MCF 10A (cell line): ENCODE measurements around the gene TBC1D24. TPM values are rescaled to one million over a fixed set of nuclear protein-coding genes. Genes with fewer than 3 reads are reported as not detected.

Experiments used
- BruUV-seq: library from RNA; stranded (reverse); fragments of 400-500 nt; replicated peaks from 2 replicates; lab custom pipeline; 2021; lab: Mats Ljungman, UMichigan
- CTCF ChIA-PET: fragments of 300-600 bp; sonication (Branson Sonifier 250); formaldehyde crosslinking; extraction: SDS; loops from one replicate; lab custom pipeline; 2021; ENCODE audit warnings: antibody characterized with exemption, inconsistent platforms; lab: Yijun Ruan, JAX
- POLR2A ChIA-PET: fragments of 300-600, 350-650 bp; sonication (Branson Sonifier 250); formaldehyde crosslinking; extraction: SDS; loops from one replicate; lab custom pipeline; 2020; ENCODE audit warnings: antibody characterized with exemption, inconsistent platforms; lab: Yijun Ruan, JAX
- DNase-seq: peaks from one replicate; pipeline ENCODE4 v3.0.0-alpha.2; 2018; ENCODE audit not compliant: unreplicated experiment
- H3K27ac Mint-ChIP-seq: one replicate; pipeline ENCODE4 v1.8.0; 2022; ENCODE audit warnings: mild to moderate bottlenecking, low read depth, mixed read lengths; ENCODE audit not compliant: unreplicated experiment
- H3K27me3 Mint-ChIP-seq: one replicate; pipeline ENCODE4 v1.8.0; 2022; ENCODE audit warnings: mixed read lengths; ENCODE audit not compliant: insufficient read depth, unreplicated experiment
- H3K36me3 Mint-ChIP-seq: one replicate; pipeline ENCODE4 v1.8.0; 2022; ENCODE audit warnings: mild to moderate bottlenecking, moderate library complexity, mixed read lengths; ENCODE audit not compliant: insufficient read depth, unreplicated experiment
- H3K4me1 Mint-ChIP-seq: one replicate; pipeline ENCODE4 v1.8.0; 2022; ENCODE audit warnings: mixed read lengths; ENCODE audit not compliant: insufficient read depth, unreplicated experiment
- H3K4me3 Mint-ChIP-seq: one replicate; pipeline ENCODE4 v1.8.0; 2022; ENCODE audit warnings: mild to moderate bottlenecking, moderate library complexity, mixed read lengths; ENCODE audit not compliant: unreplicated experiment
- H3K9me3 Mint-ChIP-seq: one replicate; pipeline ENCODE4 v1.8.0; 2022; ENCODE audit warnings: mixed read lengths; ENCODE audit not compliant: unreplicated experiment
- intact Hi-C: fragments of 100-400 bp; cut with micrococcal nuclease; formaldehyde crosslinking; loops from 2 replicates; pipeline ENCODE4 v1.14.1; 2022
- total RNA-seq: library from RNA; stranded (reverse); gene quantifications from 2 replicates; pipeline ENCODE4 v1.2.3, GENCODE V29; 2022
- TF ChIP-seq, protein P1 (sequence below): fragments of 200-600 bp; IDR thresholded peaks from one replicate; pipeline ENCODE4 v1.8.0; 2022; ENCODE audit warnings: antibody characterized with exemption, mild to moderate bottlenecking; ENCODE audit not compliant: unreplicated experiment

The TBC1D24 gene
- total RNA-seq, 1 experiment from 2014 or later: 8.1 TPM

DNA sequence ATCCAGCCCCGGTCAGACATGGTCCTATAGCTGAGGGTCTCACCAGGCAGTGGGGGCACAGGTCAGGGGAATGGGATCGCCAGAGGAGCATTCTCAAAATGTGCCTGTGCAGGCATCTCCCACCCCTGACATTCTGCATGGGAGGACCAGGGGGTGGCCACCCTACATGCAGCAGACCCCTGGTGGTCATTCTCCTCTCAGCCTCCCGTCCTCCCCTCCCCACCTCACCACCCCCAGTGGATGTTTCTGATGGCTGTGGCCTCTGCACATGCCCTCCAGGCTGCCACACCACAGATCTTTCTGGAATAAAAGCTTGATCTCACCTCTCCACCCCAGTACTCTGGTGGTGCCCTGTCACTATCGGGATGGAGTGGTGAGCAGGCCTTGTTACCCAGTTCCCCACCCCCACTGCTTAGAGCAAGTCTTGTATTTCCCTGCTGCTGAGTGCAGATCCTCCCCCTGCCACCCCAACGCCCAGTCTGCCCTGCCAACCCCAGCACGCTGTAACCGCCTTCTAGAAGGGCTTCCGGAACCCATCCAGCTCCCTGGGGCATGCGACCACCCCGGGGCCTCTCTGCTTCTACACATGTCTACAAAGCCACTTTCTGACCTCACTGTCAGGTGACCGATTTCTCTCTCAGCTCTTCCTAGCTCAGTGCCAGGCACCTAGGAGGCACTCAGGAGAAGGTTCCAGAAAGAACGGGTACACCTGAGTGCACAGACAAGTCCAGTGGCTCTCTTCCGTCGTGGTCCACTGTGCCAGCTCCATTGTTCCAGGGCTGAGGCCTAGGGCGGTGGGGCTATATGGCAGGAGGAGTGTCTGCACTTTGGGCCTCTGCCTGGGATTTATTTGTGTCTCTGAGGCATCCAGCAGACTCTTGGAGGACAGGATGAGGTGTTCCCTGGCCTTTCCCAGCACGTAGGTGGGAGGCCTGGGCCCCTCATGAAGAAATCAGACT, 9.3 kb downstream of the TBC1D24 start:
- no peak for DNase-seq
- POLR2A ChIA-PET: interaction anchor here (0.6 to 1.1 kb wide), 2 partner anchors 15 to 36 kb away, joined by 3 read pairs; no protein-coding TSS in a partner anchor
- no TSS peak for BruUV-seq
- TF ChIP-seq, protein P1, sequence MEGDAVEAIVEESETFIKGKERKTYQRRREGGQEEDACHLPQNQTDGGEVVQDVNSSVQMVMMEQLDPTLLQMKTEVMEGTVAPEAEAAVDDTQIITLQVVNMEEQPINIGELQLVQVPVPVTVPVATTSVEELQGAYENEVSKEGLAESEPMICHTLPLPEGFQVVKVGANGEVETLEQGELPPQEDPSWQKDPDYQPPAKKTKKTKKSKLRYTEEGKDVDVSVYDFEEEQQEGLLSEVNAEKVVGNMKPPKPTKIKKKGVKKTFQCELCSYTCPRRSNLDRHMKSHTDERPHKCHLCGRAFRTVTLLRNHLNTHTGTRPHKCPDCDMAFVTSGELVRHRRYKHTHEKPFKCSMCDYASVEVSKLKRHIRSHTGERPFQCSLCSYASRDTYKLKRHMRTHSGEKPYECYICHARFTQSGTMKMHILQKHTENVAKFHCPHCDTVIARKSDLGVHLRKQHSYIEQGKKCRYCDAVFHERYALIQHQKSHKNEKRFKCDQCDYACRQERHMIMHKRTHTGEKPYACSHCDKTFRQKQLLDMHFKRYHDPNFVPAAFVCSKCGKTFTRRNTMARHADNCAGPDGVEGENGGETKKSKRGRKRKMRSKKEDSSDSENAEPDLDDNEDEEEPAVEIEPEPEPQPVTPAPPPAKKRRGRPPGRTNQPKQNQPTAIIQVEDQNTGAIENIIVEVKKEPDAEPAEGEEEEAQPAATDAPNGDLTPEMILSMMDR: no peak
- Mint-ChIP-seq H3K4me3 (no peak overlapping the region), H3K4me1 (peaks cover 4% of the 10 kb centered on the region), H3K27me3 (no peaks in the 10 kb centered on the region), H3K27ac (no peak overlapping the region), H3K36me3 (peaks cover 4% of the 10 kb centered on the region), H3K9me3 (no peaks in the 10 kb centered on the region)
- CTCF ChIA-PET: interaction anchor here (0.6 to 2.3 kb wide), 5 partner anchors 9 to 144 kb away, joined by 3 to 4 read pairs (median 4); partner anchors contain the start of gene ABCA3
- intact Hi-C loops: no loop called here

- Mint-ChIP-seq H3K27me3 (no peaks in the 10 kb centered on the region), H3K27ac (no peak overlapping the region), H3K4me1 (peaks cover 4% of the 10 kb centered on the region), H3K4me3 (no peak overlapping the region), H3K9me3 (no peaks in the 10 kb centered on the region), H3K36me3 (peaks cover 4% of the 10 kb centered on the region)
- TF ChIP-seq, protein P1: no peak
- intact Hi-C loops: no loop called here
- ChIA-PET CTCF (interaction anchor here (0.6 to 2.3 kb wide), 3 partner anchors 9 to 145 kb away, joined by 3 to 4 read pairs (median 3); partner anchors contain the start of gene ABCA3), POLR2A (interaction anchor here (0.6 kb wide), 1 partner anchor 16 kb away, joined by 3 read pairs; no protein-coding TSS in a partner anchor)
- BruUV-seq: no TSS peak
- DNase-seq: no peak
Observed at GRCh38 chr16:2484898-2485508, 10.1 kb downstream of the TBC1D24 start.

DNA sequence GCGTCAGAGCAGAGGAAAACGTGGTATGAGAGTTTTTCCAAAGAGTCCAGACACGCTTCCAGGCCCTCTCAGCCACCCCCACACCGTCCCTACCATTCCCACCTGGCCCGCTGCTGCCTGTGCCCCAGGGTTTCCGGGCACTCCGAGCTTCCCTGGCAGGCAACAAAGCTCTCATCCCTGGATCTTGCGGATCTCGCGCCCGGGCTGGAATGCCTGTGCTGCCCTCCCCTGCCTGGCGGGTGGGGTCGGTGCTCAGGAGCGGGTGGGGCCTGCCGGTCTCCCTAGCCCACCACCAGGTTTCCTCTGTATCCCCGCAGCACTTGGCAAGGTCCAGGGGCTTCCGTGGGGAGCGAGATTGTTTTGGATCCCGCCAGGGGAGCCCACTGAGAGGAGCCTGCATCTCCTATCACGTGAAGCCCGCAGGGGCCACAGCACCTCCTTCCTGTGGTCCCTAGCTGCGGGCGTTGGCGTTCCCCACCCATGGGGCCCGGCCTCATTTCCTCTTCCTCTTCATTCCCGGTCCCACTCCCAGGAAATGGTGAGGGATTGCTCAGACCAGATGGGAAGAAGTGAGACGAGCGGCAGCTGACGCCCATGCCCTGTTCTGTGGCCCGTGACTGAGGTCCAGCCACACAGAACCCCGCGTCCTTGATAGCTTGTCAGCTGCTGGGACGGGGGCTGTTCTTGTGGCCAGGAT, 11.0 kb downstream of the TBC1D24 start:
- no peaks in the 10 kb centered on the region for H3K27me3 Mint-ChIP-seq
- ChIA-PET POLR2A (no interaction called here), CTCF (interaction anchor here (2.3 kb wide), 1 partner anchor 16 kb away, joined by 4 read pairs; no protein-coding TSS in a partner anchor)
- peaks cover 4% of the 10 kb centered on the region for H3K4me1 Mint-ChIP-seq
- no peak for DNase-seq
- H3K9me3 Mint-ChIP-seq: no peaks in the 10 kb centered on the region
- no peak overlapping the region for H3K4me3 Mint-ChIP-seq
- no peaks in the 10 kb centered on the region for H3K36me3 Mint-ChIP-seq
- intact Hi-C loops: no loop called here
- no peak overlapping the region for H3K27ac Mint-ChIP-seq
- BruUV-seq: no TSS peak
- TF ChIP-seq, protein P1: no peak
